ENCODE measurements around the gene CPEB1.
"Not testable (repeated sequence)": the region's sequence is repeated elsewhere in the genome, so short reads cannot be mapped to it uniquely, and the experiment has no call there.

The CPEB1 gene

DNA sequence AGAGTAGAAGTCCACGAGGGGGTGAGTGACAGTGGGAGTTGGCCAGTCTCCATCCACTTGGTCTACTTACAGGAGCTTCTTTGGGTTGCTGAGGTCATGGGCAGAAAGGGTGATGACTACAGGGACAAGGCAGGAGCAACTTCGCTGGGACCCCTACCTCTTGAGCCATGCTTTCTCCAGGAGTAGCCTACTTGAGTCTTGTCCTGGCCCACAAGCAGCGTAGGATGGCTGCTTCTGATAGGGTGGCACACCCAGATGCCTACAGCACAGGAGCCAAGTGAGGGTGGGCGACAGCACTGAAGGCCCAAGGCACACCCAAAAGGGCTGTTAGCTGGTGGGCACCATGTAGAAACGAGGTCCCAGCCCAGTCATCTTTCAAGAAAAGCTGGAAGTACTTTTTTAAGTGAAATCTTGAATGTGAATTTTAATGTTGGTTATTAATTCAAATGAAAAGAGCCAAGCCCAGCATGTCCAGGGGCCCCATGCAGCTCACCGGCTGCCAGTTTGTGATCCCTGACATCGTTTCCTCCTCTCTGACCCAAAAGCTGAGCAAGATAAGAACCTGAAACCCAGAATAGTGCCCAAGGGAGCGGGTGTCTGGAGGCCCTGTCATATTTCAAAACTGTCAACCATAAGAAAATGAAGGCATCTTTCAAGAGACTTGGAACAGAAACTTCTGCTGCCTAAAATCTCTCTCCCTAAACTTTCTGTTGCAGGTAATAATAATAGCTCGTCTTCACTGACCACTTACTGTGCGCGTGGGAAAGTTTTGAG is 2.2 kb upstream of the CPEB1 start:
- DNase-seq, result peak in 3 of 56 donors; percentile 4 to 25 (median 8)

DNA sequence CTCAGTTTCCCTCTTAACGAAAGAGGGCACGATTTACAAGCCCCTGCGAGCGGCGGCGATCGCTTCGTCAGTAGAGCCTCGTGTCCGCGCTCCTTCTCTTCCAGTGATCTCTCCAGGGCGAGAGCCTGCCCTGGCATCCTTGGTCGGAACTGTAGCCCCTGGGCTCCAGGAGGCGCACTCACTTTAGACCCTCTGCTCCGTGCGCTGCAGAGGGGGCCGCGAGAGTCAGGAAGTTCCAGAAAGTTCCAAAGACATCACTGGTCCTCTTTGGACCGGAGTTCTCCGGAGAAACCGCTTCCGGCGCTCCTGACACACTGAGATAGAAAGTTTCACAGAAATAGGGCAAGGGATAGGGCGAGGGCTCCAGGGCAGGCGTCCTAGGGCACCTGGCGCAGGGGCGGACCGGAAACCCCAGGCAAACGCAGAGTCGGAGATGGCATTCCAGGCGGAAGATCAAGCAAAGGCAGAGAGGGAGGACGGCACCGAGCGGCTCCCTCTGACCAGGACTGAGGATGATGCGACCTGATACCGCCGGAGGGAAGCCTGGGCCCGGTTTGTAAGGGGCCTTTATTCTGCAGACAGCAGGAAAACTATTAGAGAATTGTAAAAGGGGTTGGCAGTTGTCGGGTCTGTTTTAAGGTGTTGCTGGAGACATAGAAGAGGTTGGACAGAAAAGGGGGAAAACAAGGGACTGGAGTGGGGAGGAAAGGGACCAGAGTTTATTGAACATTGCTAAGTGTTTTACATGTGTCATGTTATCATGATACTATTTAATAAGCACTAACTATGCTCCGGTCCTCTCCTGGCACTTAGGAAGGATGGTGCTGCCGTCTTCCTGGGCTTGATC is 1.3 kb upstream of the CPEB1 start:
- peak in 27 of 56 donors; percentile 11 to 60 (median 41) for DNase-seq

DNA sequence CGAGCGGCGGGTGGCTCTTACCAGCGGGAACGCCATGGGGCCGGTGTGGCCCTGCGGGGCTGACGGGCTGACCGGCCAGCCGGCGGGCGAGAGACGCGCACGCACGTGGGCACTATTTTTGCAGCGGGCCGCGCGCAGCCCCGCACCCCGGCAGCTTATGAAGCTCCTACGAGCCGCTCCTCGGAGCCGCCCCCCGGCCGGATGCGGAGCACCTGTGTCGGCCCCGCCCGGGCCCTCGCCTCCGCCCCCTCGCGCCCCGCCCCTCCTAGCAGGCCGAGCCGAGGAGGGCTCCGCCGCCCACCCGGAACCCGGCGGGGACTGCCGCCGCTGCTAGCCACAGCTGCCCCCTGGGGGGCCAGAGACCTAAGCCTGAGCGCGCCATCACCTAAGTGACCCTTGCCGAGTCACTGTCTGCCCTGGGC is 683 bp upstream of the CPEB1 start:
- DNase-seq, result peak in 6 of 56 donors; percentile 44 to 73 (median 49)

DNA sequence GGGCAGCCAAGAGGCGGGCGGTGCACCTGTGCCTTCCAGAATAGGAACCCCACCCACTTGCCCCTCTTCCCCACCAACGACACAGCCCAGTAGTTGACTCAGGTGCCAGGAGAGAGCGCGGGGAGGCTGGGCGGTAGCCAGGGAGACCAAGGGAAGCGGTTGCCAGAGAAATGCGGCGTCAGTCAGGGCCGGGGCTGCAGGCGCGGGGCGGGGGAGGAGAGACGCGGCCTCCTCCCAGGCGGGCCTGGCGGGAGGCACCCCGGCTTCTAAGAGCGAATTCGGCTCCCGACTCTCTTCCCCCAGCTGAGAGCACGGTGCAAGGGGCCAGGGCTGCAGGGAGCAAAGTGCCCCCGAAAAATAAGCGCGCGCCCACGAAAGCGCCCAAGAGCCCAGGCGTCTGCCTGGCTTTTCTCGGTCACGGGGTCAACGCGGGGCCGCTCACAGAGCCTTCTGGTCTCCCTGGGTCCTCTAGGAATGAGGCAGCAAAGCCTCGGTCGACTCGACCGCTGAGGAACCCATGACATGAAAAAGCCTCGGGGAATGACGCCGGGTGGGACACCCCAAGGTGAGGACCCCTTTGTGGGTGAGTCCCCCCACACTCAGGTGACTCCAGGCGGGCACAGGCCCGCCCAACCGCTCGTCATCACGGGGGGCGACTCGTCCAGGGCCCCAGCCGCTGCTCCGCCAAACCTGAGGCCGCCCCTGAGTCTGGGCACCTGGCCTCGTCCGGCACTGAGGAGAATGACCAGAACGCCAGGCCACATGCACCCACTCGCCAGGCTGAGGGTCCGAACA is 716 bp downstream of the CPEB1 start:
- DNase-seq, result peak in 35 of 56 donors; percentile 8 to 67 (median 37)

DNA sequence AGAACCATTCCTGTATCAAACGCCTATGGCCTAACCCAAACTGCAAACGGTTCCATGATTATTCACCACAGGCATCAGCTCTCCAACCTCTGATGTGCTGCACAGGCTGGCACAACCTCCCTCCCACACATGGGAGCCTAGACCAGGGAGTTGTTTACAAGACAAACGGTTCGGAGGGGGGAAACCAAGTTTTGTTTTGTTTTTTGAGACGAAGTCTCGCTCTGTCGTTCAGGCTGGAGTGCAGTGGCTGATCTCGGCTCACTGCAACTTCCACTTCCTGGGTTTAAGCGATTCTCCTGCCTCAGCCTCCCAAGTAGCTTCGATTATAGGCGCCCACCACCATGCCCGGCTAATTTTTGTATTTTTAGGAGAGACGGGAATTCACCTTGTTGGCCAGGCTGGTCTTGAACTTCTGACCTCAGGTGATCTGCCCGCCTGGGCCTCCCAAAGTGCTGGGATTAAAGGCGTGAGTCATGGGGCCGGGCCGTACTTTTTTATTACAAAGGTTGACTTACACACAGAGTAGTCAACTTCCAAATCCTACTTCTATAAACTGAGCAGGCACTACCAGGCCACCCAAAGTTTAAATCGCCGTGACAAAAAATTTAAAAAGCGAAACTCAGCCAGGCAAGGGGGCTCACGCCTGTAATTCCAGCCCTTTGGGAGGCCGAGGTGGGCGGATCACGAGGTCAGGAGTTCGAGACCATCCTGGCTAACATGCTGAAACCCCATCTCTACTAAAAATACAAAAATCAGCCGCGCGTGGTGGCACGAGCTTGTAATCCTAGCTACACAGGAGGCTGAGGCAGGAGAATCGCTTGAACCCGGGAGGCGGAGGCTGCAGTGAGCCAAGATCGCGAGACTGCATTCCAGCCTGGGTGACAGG is 2.0 kb downstream of the CPEB1 start:
- DNase-seq, result not testable (repeated sequence)

DNA sequence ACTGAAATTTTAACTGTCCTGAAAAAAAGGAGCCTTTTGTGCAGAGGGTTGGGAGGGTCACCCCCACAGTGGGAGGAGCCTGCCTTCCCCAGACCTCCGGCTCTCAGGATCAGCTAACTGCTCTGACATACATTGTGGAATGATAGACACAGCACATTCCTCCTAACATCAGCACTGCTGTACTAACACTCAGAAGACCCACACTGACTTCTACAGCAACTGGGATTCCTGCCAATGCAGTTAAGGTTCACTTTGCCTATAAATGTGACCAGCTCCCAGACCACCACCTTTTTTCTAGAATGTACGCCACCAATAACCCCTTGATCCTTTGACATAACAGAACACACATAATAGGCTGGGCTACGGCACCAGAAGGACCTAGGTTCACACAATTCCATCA is 3.2 kb downstream of the CPEB1 start:
- no peak for DNase-seq

DNA sequence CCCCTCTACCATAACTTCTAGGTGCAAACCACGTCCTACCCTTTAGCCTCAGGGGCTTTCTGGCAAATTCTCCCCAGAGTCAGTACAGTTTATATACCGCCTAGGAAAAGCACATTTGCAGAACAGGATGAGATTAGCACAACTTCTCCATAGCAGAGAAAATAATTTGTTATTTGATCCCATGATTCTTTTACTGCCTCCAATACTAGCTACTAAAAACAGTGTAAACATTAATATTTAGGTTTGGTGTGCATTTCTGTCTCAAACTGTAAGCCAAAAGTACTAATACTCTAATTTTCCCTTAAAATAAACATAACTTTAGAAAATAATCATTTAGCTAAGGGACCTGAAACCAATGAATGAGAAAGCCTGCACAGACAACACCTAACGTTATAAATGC is 4.5 kb downstream of the CPEB1 start:
- DNase-seq, result no peak

DNA sequence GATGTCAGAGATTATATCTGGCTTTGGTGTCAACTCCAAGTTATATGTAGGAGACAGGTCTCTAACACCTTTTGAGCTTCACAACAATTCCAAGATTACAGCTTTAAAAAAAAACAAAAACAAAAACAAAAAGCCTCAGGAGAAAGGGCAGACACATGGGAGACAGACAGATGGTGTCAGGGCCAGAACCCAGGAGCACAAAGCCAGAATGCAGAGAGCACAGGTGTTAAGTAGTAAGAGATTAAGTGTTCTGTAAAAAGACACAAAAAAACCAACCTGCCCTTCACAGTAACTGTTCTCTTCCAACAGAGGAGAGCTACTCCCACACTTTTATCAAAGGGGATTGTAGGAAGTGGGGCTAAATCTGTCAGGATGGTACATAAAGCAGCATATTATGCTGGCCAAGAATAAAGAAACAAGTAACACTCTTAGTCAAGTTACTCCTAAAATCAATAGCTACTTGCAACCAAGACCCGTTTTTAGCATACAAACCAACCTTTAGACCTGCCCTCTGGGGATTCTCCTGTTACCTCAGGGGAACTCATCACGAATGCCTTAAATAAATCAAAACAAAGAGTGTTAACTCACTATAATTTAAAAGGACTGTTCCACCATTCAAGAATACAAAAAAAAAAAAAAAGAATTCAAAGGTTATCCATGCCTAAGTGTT is 5.9 kb downstream of the CPEB1 start:
- no peak for DNase-seq

DNA sequence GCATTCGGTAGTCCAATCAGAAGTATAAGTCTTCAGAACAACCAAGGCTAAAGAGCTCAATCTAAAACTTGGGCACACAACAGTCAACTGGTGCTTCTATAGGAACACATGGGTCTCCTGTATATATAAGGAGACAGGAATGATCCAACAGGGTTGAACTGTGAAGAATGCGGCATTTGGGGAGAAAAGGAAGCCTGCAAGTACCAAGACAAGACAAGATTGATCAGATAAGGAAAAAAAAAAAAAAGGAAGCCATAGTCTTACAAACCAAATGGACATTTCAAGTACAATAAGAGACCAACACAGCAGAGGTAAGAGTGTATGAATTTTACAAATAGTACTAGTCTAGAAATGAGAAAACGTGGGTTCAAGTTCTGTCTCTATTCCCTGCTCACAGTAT is 6.5 kb downstream of the CPEB1 start:
- no peak for DNase-seq

DNA sequence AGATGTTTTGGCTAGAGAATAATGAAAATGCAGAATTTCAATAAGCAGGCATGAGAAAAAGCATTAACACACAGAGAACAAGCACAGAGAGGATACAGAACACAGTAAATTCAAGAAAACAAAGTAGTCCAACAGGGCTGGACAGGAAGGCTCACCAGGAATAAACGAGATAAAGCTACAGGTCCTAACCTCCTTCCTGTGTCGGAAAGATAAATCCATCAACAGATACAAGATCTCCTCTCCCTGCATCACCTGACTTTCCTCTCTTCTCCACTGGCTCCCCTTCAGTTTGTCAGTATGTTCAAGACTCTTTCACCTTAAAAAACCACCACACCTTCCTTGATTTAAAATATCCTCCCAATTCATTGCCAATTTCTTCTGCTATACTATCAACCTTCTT is 11.4 kb downstream of the CPEB1 start:
- DNase-seq, result no peak

DNA sequence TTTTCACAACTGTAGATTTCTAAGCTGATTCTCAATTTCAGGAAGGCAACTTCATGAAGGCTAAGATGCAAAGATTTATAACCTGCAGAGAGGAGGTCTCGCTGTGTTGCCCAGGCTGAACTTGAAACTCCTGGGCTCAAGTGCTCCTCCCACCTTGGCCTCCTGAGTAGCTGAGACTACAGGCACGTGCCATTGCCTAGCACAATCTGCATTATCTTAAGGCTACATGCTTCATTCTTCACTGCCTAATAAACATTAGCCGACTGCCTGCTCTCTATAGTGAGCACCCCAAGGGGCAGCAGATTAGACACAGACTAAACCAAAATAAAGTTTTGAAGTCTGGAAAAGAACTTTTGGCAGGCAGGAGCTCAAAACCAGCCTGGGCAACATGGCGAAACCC is 17.1 kb downstream of the CPEB1 start:
- DNase-seq, result no peak

DNA sequence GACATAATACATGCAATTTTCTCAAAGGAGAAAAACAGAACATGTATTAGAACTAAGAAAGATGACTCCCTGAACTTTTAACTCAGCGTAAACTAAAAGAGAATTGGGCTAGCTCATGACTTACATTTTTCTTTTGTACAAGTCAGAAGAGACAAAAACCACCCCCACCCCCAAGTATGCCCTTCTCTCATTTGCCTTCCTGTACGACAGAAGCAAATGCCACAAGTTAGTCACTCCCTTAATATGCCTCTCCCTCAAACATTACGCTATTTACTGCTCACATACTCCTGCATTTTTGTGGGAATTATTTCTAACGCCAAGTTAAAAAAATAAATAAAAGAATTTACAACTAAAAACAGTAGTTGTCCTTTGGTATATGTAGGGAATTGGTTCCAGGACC is 22.0 kb downstream of the CPEB1 start:
- DNase-seq, result no peak

DNA sequence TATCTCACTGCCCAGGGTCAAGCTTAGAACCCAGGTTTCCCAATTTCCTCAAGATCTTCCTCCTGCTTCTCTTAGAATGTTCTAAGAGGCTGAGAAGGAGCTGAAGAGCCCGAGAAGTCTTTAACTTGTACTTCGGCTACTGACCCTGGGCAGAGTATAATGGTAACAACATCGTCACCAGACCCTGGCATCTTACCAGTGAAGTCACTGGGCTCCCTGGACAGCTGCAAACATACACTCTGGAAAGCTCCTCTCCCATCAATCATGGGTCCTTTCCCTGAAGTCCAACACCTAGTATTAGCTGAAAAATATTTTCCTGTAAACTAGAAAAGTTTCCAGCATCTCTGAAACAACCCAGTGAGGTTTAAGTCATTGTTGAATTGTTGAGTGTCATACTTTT is 22.7 kb downstream of the CPEB1 start:
- DNase-seq, result no peak

DNA sequence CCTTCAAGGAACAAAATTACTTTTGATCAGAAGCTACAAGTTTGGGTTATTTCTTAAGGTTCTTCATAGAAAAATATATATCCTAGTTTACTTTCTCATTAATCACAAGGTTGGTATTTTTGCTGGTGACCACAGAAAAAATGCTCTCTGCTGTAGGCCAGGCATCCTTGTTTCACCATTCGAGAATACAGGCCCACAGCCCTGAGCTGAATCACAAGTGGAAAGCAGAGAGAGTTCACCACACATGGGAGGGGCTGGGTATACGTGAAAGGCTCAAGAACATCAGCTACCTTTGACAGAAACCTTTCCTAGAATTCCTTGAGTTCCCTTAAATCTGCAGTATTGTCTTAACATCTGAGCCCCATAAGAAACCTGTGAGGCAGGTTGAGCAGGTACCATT is 23.2 kb downstream of the CPEB1 start:
- DNase-seq, result no peak

DNA sequence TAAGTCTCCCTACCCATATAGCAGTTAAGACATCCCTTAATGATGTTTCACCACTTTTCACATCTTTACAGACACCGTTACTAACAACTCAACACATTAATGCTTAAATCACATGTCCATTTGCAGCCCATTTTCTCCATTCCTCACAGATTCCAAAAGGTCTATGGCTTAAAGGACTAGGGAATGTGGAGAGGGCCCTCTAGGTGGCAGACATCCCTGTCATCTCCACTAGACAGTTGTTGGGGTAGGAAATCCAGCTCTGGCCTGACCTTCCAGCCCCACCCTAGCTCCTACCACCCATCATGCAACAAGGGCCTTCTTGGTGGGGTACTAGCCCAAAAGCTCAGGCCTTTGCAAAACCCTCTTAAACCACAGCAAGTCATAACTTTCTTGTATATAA is 25.2 kb downstream of the CPEB1 start:
- DNase-seq, result no peak

DNA sequence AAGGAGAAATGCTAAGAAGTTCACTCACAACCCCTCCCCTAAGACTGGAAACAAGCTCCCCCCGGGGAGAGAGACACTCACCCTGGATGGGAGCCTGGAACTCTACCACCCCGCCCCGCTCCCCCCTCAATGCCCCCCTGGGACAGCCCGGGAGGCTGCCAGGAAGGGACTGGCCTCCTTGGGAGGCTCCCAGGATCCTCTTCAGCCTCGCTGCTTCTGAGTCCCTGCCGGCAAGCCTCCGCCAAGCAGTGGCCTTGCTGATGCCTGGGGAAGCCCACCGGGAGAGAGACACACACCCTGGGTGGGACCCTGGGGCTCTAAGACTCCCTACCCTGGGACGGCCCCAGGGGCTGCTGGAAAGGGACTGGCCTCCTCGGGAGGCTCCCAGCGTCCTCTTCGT is 33.4 kb downstream of the CPEB1 start:
- DNase-seq, result peak in 1 of 56 donors; percentile 10

DNA sequence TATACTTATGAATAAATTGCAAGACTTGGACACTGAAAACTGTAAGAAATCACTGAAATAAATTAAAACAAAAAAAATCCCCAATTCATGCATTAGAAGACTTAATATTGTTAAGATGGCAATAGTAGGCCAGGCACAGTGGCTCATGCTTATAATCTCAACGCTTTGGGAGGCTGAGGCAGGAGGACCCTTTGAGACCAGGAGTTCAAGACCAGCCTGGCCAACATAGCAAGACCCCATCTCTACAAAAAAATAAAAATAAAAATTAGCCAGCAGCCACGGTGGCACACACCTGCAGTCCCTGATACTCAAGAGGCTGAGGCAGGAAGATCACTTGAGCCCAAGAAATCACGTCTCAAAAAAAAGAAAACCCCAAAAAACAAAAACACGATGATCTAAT is 35.8 kb downstream of the CPEB1 start:
- DNase-seq, result no peak

DNA sequence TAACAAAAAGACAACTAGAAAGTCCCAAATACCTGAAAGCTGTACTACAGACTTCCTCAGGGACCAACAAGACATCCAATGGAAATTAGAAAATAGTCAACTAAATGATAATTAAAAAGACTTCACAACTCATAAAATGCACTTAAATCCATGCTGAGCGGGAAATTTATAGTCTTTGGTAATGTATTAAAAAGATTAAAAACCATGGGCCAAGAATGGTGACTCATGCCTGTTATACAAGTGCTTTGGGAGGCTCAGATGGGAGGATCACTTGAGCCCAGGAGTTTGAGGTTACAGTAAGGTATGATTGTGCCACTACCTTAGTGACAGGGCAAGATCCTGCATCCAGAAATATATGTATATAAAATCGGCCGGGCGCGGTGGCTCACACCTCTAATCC is 45.0 kb downstream of the CPEB1 start:
- DNase-seq, result no peak

DNA sequence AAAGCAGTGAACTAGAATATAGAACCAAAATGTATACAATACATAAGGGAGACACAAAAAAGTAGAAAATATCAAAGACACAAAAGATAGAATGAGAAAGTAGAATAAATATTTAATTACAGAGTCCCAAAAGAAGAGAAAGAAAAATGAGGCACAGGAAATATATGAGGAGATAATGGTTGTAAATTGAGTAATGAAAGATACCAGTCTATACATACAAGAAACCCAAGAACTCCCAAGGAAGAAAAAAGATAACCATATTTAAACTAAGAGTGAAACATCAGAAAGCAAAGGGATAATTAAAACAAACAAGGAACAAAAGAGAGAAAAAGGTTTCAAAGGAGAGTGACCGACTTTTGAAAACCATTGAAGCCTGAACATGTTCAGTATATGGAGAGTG is 47.3 kb downstream of the CPEB1 start:
- DNase-seq, result no peak

DNA sequence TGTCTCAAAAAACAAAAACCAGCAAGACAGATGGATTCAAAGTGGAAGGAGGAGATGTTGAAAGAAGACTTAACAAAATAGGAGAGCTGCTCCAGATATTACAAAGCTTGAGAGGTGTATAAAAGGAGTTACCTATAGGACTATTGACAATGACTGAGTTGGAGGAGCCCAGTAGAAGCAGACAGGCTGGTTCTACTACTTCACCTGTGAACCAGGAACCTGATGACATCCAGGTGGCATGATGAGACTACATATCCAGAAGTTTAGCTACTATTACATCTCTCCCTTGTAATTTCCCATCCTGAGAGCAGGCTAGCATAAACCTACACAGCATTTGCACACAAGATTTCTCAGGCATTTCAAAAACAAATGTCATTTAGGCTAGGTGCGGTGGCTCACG is 49.3 kb downstream of the CPEB1 start:
- no peak for DNase-seq

Data from nucleus accumbens (tissue), 56 donors.